NCI-H1694 treated with DMSO at 0.1 percent for 48 hours (cell line): ENCODE measurements around the gene SFRP2.

Experiments used
- DNase-seq: peaks from one replicate; lab custom pipeline; 2025; lab: John Stamatoyannopoulos, UW

Gene SFRP2, protein sequence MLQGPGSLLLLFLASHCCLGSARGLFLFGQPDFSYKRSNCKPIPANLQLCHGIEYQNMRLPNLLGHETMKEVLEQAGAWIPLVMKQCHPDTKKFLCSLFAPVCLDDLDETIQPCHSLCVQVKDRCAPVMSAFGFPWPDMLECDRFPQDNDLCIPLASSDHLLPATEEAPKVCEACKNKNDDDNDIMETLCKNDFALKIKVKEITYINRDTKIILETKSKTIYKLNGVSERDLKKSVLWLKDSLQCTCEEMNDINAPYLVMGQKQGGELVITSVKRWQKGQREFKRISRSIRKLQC

DNA sequence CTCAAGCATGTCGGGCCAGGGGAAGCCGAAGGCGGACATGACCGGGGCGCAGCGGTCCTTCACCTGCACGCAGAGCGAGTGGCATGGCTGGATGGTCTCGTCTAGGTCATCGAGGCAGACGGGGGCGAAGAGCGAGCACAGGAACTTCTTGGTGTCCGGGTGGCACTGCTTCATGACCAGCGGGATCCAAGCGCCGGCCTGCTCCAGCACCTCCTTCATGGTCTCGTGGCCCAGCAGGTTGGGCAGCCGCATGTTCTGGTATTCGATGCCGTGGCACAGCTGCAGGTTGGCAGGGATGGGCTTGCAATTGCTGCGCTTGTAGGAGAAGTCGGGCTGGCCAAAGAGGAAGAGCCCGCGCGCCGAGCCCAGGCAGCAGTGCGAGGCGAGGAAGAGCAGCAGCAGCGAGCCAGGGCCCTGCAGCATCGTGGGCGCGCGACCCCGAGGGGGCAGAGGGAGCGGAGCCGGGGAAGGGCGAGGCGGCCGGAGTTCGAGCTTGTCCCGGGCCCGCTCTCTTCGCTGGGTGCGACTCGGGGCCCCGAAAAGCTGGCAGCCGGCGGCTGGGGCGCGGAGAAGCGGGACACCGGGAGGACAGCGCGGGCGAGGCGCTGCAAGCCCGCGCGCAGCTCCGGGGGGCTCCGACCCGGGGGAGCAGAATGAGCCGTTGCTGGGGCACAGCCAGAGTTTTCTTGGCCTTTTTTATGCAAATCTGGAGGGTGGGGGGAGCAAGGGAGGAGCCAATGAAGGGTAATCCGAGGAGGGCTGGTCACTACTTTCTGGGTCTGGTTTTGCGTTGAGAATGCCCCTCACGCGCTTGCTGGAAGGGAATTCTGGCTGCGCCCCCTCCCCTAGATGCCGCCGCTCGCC lies at the start of gene SFRP2:
Gene SFRP2 (minus strand): TSS at position 671 of the 864 bp plus-strand sequence. CDS start 248 bp downstream, at position 423.
- no peak for DNase-seq

DNA sequence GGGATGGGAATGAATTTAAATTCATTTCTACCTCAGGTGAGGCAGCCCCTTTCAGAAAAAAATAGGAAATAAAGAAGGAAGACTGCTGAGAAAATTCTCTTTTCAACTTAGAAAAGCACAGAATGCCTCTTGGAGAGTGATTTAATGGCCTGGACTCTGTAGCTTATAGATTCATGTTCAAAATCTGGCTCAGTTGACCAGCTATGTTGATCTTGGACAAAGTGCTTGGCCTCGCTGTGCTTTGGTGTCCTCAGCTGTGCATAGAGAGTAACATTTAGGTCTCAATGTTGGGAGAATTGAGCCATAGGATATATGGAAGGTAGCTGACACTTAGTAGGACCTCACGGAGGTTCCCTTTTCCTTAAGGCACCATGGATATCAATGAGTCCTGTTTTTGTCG lies 49.7 kb upstream of the SFRP2 start:
- DNase-seq: no peak

DNA sequence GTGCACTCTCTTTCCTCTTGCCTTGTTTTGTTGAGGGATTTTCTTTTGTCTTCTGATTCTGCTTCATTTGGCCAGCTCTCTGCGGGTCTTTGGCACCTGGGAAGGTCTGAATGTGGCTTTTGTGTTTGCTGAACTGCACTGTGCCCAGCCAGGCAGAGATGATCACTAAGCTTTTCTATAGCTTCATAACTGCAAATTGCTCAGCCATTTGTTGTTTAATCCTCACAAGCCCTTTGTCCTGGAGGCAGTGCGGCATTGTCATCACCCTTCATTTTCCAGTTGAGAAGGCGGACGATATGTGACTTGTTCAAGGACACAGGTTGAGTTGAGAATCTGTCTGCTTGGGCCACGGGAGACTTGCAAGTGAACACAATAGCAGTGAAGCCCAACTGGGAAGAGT lies 46.0 kb upstream of the SFRP2 start:
- no peak for DNase-seq

DNA sequence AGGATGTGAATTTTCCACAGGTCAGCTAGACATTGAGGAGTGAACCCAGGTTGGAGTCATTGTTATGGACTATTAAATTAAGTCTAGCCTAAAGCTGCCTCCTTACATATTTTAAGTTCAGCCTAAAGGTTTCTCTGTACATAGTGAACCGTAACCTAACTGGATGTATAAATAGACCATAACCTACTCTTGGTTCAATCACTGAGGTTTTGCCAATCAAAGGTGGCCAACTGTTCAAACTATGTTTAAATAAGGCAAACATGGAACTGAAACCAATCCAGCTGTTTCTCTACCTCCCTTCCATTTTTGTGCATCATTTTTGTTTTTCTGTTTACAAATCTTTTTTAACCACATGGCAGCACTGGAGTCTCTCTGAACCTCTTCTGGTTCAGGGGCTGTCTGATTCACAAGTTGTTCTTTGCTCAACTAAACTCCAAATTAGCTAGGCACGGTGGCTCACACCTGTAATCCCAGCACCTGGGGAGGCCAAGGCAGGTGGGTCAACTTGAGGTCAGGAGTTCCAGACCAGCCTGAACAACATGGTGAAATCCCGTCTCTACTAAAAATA lies 43.9 kb upstream of the SFRP2 start:
- DNase-seq: no peak

DNA sequence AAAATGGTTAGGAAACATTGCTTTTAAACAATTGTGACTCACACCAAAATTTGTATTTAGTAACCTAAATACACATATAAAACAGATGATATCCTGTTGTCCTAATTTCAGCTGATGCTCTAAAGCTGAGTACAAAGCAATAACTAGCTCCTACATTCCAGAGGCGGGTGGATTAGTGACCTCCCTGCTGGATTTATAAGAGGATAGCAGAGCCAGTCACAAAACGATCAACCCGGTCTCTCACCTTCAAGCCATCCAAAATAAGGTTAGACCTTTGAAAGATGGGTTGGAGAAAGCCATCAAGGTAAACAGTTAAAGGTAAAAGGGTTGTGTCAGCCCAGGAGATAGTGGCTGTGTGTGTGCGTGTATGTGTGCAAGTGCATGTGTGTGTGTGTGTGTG lies 43.2 kb upstream of the SFRP2 start:
- DNase-seq: no peak

DNA sequence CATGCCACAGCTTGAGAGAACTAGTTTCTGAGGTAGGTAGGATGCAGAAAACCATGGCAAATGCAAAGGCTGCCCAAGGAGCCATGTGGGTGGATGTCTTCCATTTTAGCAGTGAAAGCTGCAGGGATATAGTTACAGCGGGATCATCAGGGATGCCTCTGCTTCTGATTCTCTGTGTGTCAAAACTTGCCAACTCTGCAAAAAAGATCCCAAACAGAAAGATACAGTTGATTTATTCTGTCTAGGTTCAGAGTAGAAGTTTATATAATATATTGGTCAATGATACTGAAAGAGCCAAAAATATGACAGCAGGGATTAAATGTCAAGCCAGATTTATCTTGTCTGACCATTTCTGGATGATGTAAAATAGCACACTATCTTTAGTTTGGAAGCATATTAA lies 42.4 kb upstream of the SFRP2 start:
- no peak for DNase-seq

DNA sequence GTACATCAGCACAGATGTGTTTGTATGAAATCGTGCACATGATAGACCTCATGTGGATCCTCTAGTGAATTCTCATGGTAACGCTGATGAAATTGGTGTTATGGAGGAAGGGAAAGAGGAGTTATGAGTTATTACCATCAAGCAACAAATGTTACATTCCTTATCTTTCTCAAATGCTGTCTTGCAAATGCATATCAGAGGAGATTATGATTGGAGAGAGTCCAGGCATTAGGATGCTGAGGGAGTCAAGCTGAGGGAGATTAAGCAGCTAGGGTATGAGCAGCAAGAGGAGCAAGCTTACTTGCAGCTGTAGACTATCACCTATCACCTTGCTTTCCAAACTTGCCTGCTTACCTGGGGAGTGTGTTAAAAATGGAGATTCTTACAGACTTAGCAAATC lies 36.8 kb upstream of the SFRP2 start:
- DNase-seq: no peak

DNA sequence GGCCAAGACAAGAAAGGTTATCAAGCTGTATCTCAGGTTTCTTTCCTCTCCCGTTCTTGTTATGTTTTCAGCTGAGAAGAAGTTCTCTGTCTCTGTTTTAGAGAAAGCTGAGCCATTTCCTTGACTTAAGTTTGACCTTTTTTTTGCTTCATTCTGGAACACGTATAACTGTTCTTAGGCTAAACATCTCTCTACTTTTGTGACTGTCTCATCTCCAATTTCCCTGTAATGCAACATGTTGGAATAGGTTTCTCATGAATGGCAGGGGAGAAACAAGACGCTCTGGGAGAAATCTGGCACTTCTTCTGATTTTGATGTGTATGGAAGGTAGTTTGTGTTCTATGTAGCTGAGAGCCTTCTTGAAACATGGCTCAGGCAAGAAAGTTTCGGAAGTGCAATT lies 36.2 kb upstream of the SFRP2 start:
- DNase-seq: no peak

DNA sequence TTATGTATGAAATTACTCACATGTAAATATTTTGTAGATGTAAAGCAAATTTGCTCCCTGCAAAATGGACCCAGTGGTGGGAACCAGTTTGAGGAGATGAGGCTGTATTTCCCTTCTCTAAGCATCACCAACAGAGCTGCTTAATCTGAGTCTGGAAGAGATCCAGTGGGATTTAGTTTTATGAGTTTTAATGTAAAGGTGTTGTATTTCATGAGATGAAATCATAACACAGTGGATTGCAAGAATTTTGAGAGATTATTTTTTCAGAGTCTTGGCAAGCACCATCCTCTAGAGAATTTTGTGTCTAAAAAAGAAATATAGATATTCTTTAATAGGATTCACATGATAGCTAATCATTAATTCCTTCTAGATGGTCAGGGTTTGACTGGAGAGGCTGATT lies 35.6 kb upstream of the SFRP2 start:
- no peak for DNase-seq

DNA sequence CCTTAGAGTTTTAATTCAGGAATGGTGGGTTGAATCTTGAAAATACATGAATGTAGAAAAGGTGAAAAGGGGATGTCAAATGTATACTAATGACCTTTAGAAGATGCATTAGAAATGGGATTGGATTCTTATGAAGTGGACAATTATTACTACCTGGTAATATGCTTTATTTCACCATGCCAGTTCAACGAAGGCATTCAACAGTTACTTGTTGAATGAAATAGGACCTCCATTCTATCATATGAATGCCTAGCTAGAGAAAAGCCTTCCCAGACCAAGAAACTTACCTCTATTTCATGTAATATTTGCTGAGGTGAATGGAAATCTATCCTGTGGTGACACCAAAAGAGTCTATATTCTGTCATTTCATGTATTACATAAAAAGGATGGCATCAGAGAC lies 34.6 kb upstream of the SFRP2 start:
- DNase-seq: no peak

DNA sequence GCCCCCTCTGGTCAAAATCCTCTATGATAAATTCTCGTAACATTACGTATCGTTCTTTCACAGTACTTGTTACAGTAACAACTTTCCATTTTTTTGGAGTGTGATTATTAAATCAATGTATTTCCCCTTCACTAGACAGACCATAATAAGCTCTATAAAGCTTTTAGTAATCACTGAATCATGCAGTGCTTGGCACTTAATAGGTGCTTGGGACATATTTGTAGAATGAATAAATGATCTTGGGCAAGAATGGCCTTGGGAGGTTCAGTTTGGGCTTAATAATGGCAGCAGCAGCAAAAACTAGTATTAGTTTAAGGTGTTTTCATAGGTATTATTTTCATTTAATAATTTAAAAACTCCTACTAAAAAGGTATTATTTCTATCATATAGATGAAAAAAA lies 33.4 kb upstream of the SFRP2 start:
- no peak for DNase-seq

DNA sequence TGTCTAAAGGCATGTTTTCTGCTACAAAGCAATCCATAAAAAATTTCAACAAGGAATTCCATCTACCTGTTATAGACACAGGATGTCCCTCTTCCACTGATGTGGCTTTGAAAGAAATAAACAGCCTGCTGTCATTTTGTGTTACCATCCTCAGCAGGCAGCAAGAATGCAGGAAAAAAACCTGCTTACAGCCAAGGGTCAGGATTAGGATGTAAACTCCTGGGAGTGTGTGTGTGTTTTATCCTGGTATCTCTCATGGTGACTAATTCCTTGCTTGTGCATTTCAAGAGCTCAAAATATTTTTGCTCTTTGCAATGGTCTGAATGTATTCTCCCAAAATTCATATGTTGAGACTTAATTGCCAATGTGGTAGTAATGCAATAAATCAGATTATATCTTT lies 28.6 kb upstream of the SFRP2 start:
- no peak for DNase-seq

DNA sequence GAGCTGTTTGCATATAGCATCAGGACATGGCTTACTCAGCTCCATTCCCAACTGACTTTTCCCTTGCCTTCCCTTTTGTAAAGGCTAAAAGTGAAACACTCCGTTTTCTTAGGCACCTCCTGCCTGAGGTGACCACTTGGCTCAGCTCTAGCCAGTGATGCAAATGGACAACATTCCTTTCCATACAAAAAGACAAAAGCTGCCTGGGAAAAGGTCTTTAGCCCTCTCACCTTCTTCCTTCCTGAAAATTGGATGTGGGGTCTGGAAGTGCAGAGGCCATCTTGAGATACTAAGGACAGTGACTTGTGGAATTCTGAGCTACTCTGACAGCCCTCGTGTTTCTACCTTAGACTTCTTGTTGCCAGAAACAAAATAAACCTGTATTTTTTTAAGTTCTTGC lies 27.7 kb upstream of the SFRP2 start:
- DNase-seq: no peak

DNA sequence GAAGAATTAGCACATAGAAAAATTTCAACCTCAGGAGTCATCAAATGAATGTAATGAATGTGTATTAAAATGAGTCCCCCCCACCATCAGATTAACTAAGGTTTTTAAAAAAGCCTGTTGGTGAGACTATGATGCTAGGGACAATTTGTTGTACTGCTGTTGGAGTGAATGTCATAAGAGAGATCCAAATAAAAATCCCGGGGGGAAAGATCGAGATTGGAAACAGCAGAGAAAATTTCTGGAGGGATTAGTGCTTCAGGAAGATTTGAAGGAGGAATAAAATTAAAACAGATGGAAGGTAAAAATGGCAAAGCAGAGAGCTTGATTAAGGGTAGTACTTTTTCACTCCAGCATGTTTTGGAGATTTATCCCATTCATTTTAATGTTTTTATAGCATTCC lies 25.9 kb upstream of the SFRP2 start:
- DNase-seq: no peak

DNA sequence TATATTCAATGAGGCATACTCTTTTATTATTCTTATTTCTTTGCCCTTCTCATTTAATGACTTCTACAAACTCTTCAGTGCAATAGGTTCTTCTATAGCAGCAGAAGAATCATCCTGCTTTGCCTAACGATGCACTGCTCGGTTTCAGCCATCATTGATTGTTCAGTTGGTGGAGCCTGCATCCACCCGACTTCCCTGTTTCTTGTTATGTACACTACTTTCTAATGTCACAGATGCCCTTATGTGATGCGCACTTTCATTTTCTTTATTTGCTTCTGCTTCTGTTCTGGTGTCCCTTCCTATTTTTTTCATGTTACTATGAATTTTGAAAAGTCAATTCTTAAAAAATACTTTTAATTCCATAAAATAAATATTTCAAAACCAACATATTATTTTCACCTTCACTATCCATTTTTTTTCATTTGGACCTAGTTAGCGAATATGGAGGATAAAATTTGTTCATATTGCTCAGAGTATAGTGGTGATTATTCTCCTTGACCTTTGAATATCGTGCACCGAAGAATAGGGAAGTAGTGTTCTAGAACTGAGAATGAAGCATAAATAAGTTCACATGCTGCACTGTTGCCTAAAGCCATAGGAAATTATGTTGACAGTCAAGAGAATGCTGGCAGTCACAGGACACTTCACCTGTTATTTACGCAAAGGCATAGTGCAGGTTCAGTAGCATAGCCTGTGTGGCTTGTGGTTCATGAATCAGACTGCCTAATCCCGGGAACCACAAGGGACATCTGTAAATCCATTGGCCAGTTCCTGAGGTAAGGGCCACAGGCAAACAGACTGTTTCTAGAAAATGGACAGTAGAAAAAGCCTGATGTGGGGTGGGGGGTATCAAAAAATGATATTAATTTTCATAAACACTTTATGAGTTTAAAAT lies 21.3 kb upstream of the SFRP2 start:
- DNase-seq: no peak

DNA sequence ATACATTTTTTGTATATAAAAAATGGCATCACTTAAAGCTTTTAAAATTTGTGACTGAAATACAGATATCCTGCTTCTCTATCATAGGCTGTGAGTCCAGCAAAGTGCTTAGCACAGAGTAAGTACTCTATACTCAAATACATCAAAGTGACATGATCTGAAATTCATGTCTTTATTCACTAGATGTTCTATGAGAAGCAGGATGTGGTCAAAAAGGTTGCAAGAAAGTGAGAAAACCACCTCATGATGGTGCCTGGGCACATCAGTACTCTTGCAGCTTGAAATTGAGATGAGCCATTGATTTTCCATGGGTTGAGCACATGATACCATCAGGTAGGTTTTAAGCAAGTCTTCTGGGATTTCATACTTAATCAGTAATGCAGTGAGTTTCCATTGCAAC lies 20.4 kb upstream of the SFRP2 start:
- no peak for DNase-seq

DNA sequence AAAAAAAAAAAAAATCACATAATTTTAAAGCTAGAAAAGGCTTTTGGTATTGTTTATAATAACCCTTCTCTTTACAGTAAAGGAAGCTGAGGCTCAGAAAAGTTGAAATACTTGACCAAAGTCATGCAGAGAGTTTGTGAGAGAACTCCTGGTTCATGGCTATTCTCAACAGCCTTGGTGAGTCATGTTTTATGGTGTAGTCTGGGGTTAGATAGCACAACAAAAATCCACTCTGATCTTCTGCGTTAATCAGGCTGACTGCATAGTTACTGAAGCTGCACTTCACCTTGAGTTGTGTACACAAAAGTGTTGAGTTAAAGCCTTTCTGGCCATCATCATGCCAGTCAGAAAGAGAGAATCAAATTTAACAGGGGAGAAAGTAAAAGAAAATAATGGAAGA lies 19.3 kb upstream of the SFRP2 start:
- DNase-seq: no peak

DNA sequence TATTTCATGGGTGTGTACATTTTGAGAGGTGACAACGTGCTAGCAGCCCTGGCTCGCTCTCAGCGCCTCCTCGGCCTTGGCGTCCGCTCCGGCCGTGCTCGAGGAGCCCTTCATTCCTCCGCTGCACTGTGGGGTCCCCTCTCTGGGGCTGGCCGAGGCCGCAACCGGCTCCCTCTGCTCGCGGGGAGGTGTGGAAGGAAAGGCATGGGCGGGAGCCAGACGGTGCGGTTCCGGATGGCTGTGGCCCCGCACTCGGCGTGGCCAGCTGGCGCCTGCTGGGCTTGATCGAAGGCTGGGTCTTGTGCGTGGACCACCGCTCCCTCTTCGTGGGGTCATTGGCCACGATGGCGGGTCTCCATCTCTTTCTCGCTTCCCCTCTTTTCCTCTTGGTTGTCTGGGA lies 17.2 kb upstream of the SFRP2 start:
- DNase-seq: no peak

DNA sequence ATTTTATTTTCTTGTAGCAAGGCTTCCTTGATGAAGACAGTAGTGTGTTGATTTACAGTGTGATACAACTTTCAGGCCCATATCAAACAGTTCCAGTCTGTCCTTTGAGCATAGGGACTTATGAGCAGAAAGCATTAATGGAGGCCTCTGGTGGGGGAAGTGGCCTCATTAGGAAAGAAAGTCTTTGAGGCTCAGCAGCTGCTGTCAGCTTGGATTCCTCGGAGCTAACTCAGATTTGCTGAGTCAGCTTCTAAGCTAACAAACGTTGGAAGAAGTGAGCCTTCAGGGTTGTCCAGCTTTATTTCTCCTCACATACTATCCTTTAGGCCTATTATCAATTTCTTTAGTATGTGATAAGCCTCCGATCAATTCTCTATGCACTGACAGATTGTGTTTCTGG lies 15.8 kb upstream of the SFRP2 start:
- no peak for DNase-seq

DNA sequence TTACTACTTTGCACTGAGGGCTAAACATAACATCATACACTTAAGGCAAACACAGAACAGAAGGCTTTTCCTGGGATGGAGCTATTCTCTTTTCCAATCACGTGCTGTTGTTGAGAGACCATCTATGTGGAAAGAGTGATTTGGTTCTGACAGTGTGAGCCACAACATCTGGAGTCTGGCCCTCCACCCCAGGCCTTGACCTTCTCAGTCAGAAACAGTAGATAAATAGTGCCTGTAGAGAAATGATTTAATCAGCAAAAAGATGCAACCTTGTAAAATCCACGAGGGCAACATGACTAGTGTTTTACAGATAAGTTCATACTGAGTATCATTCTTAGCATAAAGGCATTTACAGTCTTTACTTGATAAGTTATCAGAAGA lies 10.8 kb upstream of the SFRP2 start:
- no peak for DNase-seq

DNA sequence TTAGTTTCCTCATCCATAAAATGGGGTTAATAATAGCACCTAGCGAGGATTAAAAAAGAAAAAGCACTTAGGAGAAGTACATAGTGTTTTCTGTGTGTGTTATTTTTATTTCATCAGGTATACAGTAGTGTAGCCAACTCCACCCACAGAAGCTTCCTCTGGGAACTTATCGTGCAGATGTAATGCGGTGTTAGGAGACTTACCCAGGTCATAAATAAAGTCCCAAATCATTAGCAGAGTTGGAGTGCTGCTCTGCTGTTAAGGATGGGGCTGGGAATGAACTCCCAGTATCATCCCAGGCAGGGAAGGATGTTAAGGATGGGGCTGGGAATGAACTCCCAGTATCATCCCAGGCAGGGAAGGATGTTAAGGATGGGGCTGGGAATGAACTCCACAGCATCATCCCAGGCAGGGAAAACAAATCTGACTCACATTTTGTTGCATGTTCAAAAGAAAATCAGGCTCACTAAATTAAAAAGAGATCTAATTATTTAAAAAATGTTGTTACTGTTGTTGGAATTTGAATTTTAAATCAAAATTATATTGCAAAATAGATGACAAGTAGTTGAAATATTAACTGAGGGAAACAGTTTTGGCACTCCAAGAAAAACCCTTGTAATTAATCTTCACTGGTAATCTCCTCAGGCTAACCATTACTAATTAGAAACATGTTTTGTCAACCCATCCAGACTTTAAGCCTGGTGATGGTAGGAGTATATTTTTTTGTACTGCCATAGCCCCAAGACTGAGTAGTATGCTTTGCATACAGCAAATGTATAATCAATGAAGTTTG lies 10.2 kb upstream of the SFRP2 start:
- DNase-seq: no peak

DNA sequence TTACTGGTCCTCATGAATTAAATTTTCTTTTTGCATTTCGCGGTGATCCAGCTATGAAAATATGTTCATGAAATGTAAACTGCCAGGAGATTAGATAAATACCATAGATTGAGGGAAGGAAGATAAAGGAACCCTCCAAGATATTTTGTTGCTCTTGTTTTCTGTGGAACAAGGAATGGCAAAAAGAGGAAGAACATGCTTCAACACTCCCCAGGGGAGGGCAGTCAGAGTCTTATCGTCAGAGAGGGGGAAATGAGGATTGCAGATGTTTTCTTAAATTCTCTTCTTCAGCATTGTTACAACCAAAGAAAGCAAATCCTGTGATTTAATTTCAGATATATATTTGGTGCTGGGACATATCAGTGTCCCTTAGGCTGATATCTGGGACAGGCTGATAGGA lies 9.5 kb upstream of the SFRP2 start:
- no peak for DNase-seq
